GM18511 (cell line): Measurements from ENCODE around the gene CARHSP1.
A peak's percentile ranks its signal among the peaks of the same experiment; 100 is the strongest.
"Not testable (repeated sequence)": the region's sequence is repeated elsewhere in the genome, so short reads cannot be mapped to it uniquely, and the experiment has no call there.

ENCODE experiments used
- ATAC-seq: cut with Tn5 transposase; IDR thresholded peaks from one replicate; pipeline ENCODE4 v1.9.1; 2021; ENCODE audit warnings: mild to moderate bottlenecking, moderate library complexity; ENCODE audit not compliant: unreplicated experiment

CARHSP1 gene

DNA sequence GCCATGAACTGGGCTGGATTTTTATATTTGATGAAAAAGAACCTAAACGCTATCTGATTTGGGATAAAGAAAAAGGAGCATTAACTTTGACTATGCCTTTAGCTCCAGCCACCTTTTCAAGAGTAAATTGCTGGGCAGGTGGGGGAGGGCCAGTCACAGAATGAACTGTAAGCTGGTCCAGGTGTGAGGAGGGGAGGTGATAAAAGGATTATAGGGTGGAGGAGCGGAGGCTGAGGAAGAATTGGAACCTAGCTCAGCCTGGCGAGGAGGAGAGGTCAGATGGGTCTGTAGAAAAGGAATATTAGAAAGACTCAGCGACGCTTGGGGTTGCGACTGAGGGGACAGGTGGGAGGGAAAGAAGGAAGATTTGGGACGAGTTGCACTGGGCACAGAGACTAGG lies 32.0 kb downstream of the CARHSP1 start:
- ATAC-seq, result not testable (repeated sequence)

DNA sequence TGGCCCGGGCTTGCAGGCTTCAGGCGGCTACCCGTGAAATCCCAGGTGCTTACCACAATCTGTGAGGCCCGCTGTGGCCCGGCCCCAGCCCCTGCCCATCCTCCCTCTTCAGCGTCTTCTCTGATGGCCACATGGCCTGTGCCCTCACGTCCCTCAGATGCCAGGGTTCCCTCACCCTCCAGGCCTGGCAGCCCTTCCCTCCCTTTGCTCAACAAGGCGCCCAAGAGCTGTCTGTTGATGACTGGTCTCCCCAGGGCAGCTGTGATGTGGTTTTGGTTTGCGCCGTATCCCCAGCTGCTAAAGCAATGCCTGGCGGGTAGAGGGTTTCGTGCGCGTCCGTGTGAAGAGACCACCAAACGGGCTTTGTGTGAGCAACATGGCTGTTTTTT lies 36.1 kb downstream of the CARHSP1 start:
- no peak for ATAC-seq

- no peak for ATAC-seq
Observed at GRCh38 chr16:8831871-8832716, 36.7 kb downstream of the CARHSP1 start.

DNA sequence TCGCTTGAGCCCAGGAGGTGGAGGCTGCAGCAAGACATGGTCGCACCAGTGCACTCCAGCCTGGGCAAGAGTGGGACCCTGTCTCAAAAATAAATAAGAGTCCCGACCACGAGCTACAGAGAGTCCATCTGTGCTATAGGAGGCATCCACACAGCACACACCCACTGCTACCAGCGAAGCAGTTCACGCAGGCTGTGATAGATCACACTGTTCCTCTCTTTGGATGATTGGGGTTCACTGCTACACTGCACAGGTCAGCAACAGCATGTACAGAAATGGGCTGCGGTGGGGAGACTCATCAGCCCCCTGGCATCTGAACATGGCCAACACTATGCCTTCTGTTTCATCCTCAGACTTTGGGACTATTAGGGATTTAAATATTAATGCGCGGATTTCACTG lies 37.4 kb downstream of the CARHSP1 start:
- no peak for ATAC-seq

GRCh38 chr16:8828541-8829165 lies 40.2 kb downstream of the CARHSP1 start:
- ATAC-seq, result no peak

GRCh38 chr16:8826278-8826879 lies 42.4 kb downstream of the CARHSP1 start:
- no peak for ATAC-seq

- no peak for ATAC-seq
Observed at GRCh38 chr16:8822403-8822802, 46.4 kb downstream of the CARHSP1 start.

GRCh38 chr16:8819411-8820034 lies 49.3 kb downstream of the CARHSP1 start:
- peak; percentile 15 for ATAC-seq

DNA sequence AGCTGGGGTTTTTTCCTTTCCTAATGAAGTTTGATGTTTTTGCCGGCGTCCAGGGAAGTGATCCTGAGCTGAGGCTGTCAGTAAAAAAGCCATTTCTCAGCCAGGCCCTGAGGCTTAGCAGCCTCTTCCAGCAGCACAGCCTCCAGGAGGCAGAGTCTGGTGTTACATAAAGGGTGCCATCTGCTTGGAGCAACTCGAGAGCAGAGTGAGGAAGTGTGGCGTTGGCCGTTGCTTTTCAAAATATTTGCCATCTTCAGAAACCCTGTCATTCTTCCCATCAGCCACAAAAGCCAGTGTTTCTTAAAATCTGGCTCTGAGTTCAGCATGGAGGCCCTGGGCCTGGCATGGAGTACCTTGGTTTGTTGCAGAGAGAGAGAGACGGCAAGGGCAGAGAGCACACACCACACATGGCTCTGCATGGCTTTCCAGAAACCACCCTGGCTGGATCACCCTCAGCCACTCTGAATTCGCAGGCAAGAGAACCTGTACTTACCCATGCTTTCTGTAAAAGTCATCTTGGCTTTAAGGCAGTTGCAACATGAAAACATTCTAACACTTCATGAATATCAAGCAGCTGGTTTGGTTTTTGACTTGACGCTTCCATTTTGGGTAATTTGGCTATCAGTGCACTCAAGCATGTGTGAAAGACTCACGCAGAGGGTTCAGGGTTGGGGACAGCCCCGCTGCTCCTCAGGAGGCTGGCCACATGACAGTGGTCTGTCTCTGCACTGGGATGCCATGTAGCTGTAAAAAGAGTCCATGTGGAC lies 50.1 kb downstream of the CARHSP1 start:
- peak; percentile 92 for ATAC-seq

- ATAC-seq, result no peak
Observed at GRCh38 chr16:8816967-8817655, 51.7 kb downstream of the CARHSP1 start.

GRCh38 chr16:8814095-8814806 lies 54.6 kb downstream of the CARHSP1 start:
- no peak for ATAC-seq

- ATAC-seq, result no peak
Observed at GRCh38 chr16:8812162-8812843, 56.5 kb downstream of the CARHSP1 start.

GRCh38 chr16:8808613-8809353 lies 60.0 kb downstream of the CARHSP1 start:
- no peak for ATAC-seq

DNA sequence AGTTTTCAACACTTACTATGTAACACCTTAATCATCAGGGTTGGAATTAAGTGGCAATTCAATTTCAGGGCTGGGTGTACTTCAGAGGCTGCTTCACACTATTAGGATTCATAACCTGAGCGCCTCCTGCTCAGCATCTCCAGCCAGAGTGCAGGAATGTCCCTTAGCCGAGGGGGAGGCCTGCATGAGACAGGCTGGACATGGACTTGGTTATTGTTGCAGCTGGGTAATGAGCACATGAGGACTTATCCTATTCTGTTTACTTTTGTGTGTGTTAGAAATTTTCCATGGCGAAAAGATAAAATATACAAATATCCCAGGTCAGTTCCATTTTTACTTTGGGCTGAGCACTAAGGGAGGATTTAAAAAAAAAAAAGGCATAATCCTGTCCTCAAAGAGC lies 60.8 kb downstream of the CARHSP1 start:
- ATAC-seq, result no peak

- no peak for ATAC-seq
Observed at GRCh38 chr16:8807189-8807588, 61.6 kb downstream of the CARHSP1 start.

DNA sequence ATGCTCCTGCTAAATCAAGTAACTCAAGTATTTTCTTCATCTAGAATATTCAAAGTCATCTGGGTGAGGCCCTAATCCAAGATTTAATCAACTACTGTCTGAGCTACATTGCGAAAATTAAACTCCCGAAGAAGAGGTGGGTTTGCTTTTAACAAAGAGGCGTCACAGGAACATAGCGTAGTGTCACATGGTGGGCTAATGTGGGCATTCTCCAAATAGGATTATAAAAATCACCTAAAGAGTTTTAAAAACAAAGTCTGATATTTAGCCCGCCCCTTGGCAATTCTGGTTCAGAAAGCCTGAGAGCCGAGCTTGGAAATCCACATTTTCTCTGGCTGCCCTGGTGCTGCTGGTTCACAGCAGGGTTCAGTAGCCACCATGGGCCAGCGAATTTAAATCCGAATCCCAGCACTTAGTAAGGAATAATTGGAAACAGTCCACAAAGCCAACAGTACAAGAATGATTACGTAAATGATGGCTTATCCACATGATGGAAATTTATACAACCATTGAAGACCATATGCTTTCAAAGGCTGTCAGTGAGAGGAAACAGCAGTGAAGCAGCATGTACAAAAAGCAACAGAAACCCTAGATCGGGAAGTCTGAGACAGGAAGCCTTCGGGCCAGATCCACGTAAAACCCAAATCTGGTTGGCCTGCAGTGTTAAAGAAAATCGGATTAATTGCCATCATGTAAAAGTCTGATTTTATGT lies 62.4 kb downstream of the CARHSP1 start:
- no peak for ATAC-seq

GRCh38 chr16:8804313-8804712 lies 64.5 kb downstream of the CARHSP1 start:
- no peak for ATAC-seq

GRCh38 chr16:8803733-8804132 lies 65.1 kb downstream of the CARHSP1 start:
- ATAC-seq, result not testable (repeated sequence)
